A673 (cell line): ENCODE measurements around the gene KIAA1586. TPM values are rescaled to one million over a fixed set of nuclear protein-coding genes. Genes with fewer than 3 reads are reported as not detected.
"Not testable (repeated sequence)": the region's sequence is repeated elsewhere in the genome, so short reads cannot be mapped to it uniquely, and the experiment has no call there.

Source experiments
- BruUV-seq: library from RNA; stranded (reverse); fragments of 400-500 nt; replicated peaks from 2 replicates; lab custom pipeline; 2021; lab: Mats Ljungman, UMichigan
- CTCF ChIA-PET: fragments of 300-600 bp; sonication (Branson Sonifier 250); formaldehyde crosslinking; loops from one replicate; lab custom pipeline; 2022; ENCODE audit warnings: antibody characterized with exemption; lab: Charles Lee
- POLR2A ChIA-PET: fragments of 300-600 bp; sonication (Branson Sonifier 250); formaldehyde crosslinking; loops from one replicate; lab custom pipeline; 2022; ENCODE audit warnings: antibody characterized with exemption; ENCODE audit not compliant: low non-redundant PET; lab: Charles Lee
- DNase-seq: peaks from one replicate; pipeline ENCODE4 v3.0.0-alpha.2; 2015; ENCODE audit warnings: low spot score
- H3K27ac ChIP-seq: fragments of 200-600 bp; sonication (generic); 2 replicates; pipeline ENCODE4 v1.5.1; 2016; ENCODE audit warnings: mixed run types, low read depth, mild to moderate bottlenecking, mixed read lengths, antibody characterized with exemption, low read length; ENCODE audit not compliant: poor library complexity, severe bottlenecking
- H3K27me3 ChIP-seq: fragments of 200-600 bp; sonication (generic); replicated peaks from 2 replicates; pipeline ENCODE4 v1.6.1; 2017; ENCODE audit warnings: mixed run types, low read depth, mild to moderate bottlenecking, mixed read lengths, antibody characterized with exemption, low read length; ENCODE audit not compliant: insufficient read depth, poor library complexity
- H3K36me3 ChIP-seq: fragments of 200-600 bp; sonication (generic); 2 replicates; pipeline ENCODE4 v1.6.1; 2016; ENCODE audit warnings: mixed run types, mild to moderate bottlenecking, mixed read lengths, antibody characterized with exemption, low read length; ENCODE audit not compliant: insufficient read depth, poor library complexity, severe bottlenecking
- H3K4me1 ChIP-seq: fragments of 200-600 bp; sonication (generic); 2 replicates; pipeline ENCODE4 v1.6.1; 2017; ENCODE audit warnings: mixed run types, mild to moderate bottlenecking, mixed read lengths, antibody characterized with exemption, low read length; ENCODE audit not compliant: insufficient read depth, poor library complexity, severe bottlenecking
- H3K4me3 ChIP-seq: fragments of 200-600 bp; sonication (generic); 2 replicates; pipeline ENCODE4 v1.5.1; 2016; ENCODE audit warnings: low read depth, mixed run types, mild to moderate bottlenecking, mixed read lengths, low read length; ENCODE audit not compliant: poor library complexity, severe bottlenecking
- H3K9me3 ChIP-seq: fragments of 200-600 bp; sonication (generic); 2 replicates; pipeline ENCODE4 v1.6.1; 2016; ENCODE audit warnings: mixed run types, low read depth, mild to moderate bottlenecking, mixed read lengths, antibody characterized with exemption, low read length; ENCODE audit not compliant: poor library complexity, severe bottlenecking
- EZH2 ChIP-seq: fragments of 200-600 bp; sonication (generic); IDR thresholded peaks from 2 replicates; pipeline ENCODE4 v1.6.1; 2017; ENCODE audit warnings: borderline replicate concordance, low read depth, mild to moderate bottlenecking, mixed read lengths, antibody characterized with exemption, low read length; ENCODE audit not compliant: poor library complexity, severe bottlenecking
- intact Hi-C: fragments of 100-400 bp; cut with micrococcal nuclease; formaldehyde crosslinking; loops from one replicate; pipeline ENCODE4 v1.10.0; 2022; ENCODE audit not compliant: unreplicated experiment
- total RNA-seq: library from RNA; stranded (reverse); gene quantifications from 2 replicates; pipeline ENCODE4 v1.2.3, GENCODE V29; 2021
- TF ChIP-seq, protein P1 (sequence below): fragments of 300-800, 200-600 bp; sonication (generic); conservative IDR thresholded peaks from 2 replicates; pipeline ENCODE4 v1.5.1; 2017; ENCODE audit warnings: low read depth, mild to moderate bottlenecking, antibody characterized with exemption, low read length, moderate library complexity, mixed read lengths

The KIAA1586 gene
- total RNA-seq, 1 experiment from 2014 or later: 31.4 TPM

DNA sequence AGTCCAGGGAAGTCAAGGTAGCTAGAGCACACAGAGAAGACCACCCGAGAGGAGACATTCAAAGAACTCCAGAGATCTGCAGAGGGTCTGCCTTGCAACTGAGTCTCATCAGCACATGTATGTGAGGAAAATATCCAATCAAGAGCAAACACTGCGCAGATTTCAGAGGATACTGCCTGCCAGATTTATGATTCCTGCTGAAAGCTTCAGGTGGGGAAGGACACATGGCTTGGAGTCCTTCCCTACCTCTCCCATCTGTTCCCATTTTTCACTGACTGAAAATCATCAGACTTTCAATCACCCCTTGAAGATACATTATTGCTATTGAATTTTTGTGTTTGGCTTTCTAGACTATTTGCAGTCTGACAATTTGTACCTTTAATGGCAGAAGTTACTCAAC lies 7.6 kb upstream of the KIAA1586 start:
- TF ChIP-seq, protein P1, sequence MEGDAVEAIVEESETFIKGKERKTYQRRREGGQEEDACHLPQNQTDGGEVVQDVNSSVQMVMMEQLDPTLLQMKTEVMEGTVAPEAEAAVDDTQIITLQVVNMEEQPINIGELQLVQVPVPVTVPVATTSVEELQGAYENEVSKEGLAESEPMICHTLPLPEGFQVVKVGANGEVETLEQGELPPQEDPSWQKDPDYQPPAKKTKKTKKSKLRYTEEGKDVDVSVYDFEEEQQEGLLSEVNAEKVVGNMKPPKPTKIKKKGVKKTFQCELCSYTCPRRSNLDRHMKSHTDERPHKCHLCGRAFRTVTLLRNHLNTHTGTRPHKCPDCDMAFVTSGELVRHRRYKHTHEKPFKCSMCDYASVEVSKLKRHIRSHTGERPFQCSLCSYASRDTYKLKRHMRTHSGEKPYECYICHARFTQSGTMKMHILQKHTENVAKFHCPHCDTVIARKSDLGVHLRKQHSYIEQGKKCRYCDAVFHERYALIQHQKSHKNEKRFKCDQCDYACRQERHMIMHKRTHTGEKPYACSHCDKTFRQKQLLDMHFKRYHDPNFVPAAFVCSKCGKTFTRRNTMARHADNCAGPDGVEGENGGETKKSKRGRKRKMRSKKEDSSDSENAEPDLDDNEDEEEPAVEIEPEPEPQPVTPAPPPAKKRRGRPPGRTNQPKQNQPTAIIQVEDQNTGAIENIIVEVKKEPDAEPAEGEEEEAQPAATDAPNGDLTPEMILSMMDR: no peak
- TF ChIP-seq EZH2: no peak
- no peak overlapping the region for H3K27ac ChIP-seq
- intact Hi-C loops: no loop called here
- H3K9me3 ChIP-seq: no peaks in the 10 kb centered on the region
- ChIA-PET CTCF (no interaction called here), POLR2A (no interaction called here)
- DNase-seq: no peak
- no peaks in the 10 kb centered on the region for H3K4me1 ChIP-seq
- BruUV-seq: no TSS peak
- H3K36me3 ChIP-seq: no peaks in the 10 kb centered on the region
- no peaks in the 10 kb centered on the region for H3K27me3 ChIP-seq
- no peak overlapping the region for H3K4me3 ChIP-seq

DNA sequence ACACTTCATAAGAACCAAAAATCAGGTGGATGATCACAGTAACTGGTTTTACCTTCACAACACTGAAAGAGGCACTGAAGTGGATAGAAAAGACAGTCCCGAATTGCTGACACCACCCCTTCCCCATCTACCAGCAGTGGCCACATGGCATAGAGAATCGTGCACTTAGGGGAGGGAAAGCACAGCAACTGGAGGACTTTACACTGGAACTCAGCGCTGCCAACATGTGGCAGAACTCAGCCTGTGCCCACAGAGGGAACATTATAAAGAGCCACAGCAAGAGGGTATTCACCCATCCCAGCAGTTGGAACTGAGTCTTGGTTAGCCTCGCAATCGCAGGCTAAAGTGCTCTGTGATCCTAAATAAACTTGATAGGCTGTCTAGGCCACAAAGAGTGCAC lies 6.5 kb upstream of the KIAA1586 start:
- CTCF ChIA-PET: no interaction called here
- BruUV-seq: no TSS peak

GRCh38 chr6:57044061-57044460 lies 2.4 kb upstream of the KIAA1586 start:
- H3K9me3 ChIP-seq, BruUV-seq, H3K27ac ChIP-seq, H3K27me3 ChIP-seq, H3K4me1 ChIP-seq, CTCF ChIA-PET, DNase-seq, intact Hi-C loops, H3K4me3 ChIP-seq, POLR2A ChIA-PET: not testable (repeated sequence)
- peaks cover 11% of the 10 kb centered on the region for H3K36me3 ChIP-seq

More for the DNA sequence above, 6.5 kb upstream of the KIAA1586 start:
- no peak overlapping the region for H3K4me3 ChIP-seq
- H3K27ac ChIP-seq: no peak overlapping the region
- no peaks in the 10 kb centered on the region for H3K27me3 ChIP-seq
- H3K4me1 ChIP-seq: no peaks in the 10 kb centered on the region
- H3K9me3 ChIP-seq: no peaks in the 10 kb centered on the region
- no peaks in the 10 kb centered on the region for H3K36me3 ChIP-seq
- no peak for TF ChIP-seq EZH2
- TF ChIP-seq, protein P1: peak; percentile 42
- POLR2A ChIA-PET: no interaction called here
- intact Hi-C loops: no loop called here
- DNase-seq: peak; percentile 23

DNA sequence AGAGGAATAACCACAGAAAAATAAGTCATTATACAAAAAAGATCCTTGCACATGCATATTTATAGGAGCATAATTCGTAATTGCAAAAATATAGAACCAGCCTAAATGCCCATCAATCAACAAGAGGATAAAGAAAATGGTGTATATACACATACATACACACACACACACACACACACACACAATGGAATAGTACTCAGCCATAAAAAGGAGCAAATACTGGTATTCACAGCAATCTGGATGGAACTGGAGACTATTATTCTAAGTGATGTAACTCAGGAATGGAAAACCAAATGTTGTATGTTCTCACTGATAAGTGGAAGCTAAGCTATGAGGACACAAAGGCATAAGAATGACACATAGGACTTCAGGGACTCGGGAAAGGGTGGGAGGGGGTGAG lies 1.9 kb upstream of the KIAA1586 start:
- CTCF ChIA-PET: no interaction called here

DNA sequence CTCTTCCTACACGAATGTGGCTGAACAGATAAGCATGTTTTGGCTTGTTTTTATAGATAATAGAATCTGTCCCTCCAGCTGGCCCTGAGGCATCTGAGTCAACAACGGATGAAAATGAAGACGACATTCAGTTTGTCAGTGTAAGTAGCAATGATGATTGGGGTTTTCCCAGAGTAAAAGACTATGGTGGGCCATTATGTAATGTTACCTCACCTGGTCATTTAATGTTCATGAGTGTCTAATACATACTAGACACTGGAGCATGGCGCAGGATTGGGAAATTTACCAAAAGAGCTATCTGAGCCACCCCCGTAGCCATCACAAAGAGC lies 728 bp downstream of the KIAA1586 start:
- CTCF ChIA-PET, H3K27me3 ChIP-seq, DNase-seq, H3K4me3 ChIP-seq, POLR2A ChIA-PET, H3K9me3 ChIP-seq, H3K27ac ChIP-seq, BruUV-seq: not testable (repeated sequence)
- Histone ChIP-seq H3K4me1 (peaks cover 11% of the 10 kb centered on the region), H3K36me3 (peaks cover 42% of the 10 kb centered on the region)
- intact Hi-C loops: loop anchor here (5.0 kb wide), 1 partner anchor 270 kb away; the partner anchor contains the start of gene PRIM2

More for the DNA sequence above, 1.9 kb upstream of the KIAA1586 start:
- no TSS peak for BruUV-seq
- H3K36me3 ChIP-seq: peaks cover 16% of the 10 kb centered on the region
- TF ChIP-seq EZH2: no peak
- TF ChIP-seq, protein P1: no peak
- intact Hi-C loops: no loop called here
- H3K4me3 ChIP-seq: no peak overlapping the region
- no peaks in the 10 kb centered on the region for H3K9me3 ChIP-seq
- no peak for DNase-seq
- POLR2A ChIA-PET: no interaction called here
- H3K27ac ChIP-seq: no peak overlapping the region
- H3K27me3 ChIP-seq: no peaks in the 10 kb centered on the region
- H3K4me1 ChIP-seq: peaks cover 11% of the 10 kb centered on the region
